SK-N-SH treated with all-trans-retinoic acid at 6 μM for 48 hours (cell line): ENCODE data around the gene CXCL17.

Source experiments
- ARNTL ChIP-seq: fragments of 450-650 bp; formaldehyde crosslinking; IDR thresholded peaks from 2 replicates; pipeline ENCODE4 v1.5.0; 2020; ENCODE audit warnings: low read depth, mild to moderate bottlenecking, moderate library complexity, borderline replicate concordance
- GLIS3 ChIP-seq: fragments of 250-450 bp; sonication (Bioruptor Pico); IDR thresholded peaks from 2 replicates; pipeline ENCODE4 v1.5.0; 2020; ENCODE audit warnings: mild to moderate bottlenecking, moderate library complexity
- OSR1 ChIP-seq: fragments of 250-450 bp; sonication (Bioruptor Pico); IDR thresholded peaks from 2 replicates; pipeline ENCODE4 v1.8.0; 2022; ENCODE audit warnings: moderate library complexity, mild to moderate bottlenecking, inconsistent platforms
- ZC3H10 ChIP-seq: fragments of 250-450 bp; sonication (Bioruptor Pico); IDR thresholded peaks from 2 replicates; pipeline ENCODE4 v1.5.1; 2021; ENCODE audit warnings: mild to moderate bottlenecking, moderate library complexity
- ZFP30 ChIP-seq: fragments of 450-650 bp; formaldehyde crosslinking; IDR thresholded peaks from 2 replicates; pipeline ENCODE4 v1.5.0; 2022; ENCODE audit warnings: mild to moderate bottlenecking, moderate library complexity
- TF ChIP-seq, protein P1 (sequence below): fragments of 250-450 bp; sonication (Bioruptor Pico); IDR thresholded peaks from 2 replicates; pipeline ENCODE4 v1.5.1; 2020; ENCODE audit warnings: low read depth, mild to moderate bottlenecking, moderate library complexity
- TF ChIP-seq, protein P2 (sequence below): fragments of 250-450 bp; sonication (Bioruptor Pico); IDR thresholded peaks from 2 replicates; pipeline ENCODE4 v1.5.1; 2021; ENCODE audit warnings: mild to moderate bottlenecking, moderate library complexity
- TF ChIP-seq, protein P3 (sequence below): fragments of 250-450 bp; sonication (Bioruptor Pico); IDR thresholded peaks from 2 replicates; pipeline ENCODE4 v1.5.0; 2020; ENCODE audit warnings: mild to moderate bottlenecking, moderate library complexity
- TF ChIP-seq, protein P4 (sequence below): fragments of 250-450 bp; sonication (Bioruptor Pico); IDR thresholded peaks from 2 replicates; pipeline ENCODE4 v1.8.0; 2021; ENCODE audit warnings: low read depth, mild to moderate bottlenecking, moderate library complexity, borderline replicate concordance

DNA sequence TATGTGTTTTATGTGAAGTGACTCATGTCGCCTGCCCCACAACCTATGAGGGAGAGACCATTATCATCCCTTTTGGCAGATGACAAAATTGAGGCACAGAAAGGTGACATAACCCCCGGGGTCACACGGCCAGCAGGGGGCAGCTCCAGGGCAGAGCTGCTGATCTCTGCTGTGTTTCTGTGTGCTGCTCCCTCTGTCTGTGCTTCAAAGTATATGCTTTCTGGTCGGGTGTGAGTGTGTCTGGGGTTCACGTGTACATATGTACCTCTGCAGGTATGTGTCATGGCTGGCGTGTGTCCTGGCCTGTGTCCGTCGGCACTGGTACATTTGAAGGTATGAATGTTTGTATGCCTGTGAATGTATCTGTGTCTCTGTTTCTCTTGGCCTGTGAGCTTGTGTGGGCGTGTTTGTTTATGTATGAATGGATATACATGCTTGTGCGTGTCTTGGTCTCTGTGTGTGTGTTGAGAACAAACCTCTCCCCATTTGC, 22.6 kb downstream of the CXCL17 start:
- TF ChIP-seq GLIS3 (CRISPR knock-in tag) = no peak
- TF ChIP-seq, protein P1, sequence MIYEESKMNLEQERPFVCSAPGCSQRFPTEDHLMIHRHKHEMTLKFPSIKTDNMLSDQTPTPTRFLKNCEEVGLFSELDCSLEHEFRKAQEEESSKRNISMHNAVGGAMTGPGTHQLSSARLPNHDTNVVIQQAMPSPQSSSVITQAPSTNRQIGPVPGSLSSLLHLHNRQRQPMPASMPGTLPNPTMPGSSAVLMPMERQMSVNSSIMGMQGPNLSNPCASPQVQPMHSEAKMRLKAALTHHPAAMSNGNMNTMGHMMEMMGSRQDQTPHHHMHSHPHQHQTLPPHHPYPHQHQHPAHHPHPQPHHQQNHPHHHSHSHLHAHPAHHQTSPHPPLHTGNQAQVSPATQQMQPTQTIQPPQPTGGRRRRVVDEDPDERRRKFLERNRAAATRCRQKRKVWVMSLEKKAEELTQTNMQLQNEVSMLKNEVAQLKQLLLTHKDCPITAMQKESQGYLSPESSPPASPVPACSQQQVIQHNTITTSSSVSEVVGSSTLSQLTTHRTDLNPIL (CRISPR knock-in tag) = no peak
- no peak for TF ChIP-seq ARNTL (CRISPR knock-in tag)
- TF ChIP-seq, protein P2, sequence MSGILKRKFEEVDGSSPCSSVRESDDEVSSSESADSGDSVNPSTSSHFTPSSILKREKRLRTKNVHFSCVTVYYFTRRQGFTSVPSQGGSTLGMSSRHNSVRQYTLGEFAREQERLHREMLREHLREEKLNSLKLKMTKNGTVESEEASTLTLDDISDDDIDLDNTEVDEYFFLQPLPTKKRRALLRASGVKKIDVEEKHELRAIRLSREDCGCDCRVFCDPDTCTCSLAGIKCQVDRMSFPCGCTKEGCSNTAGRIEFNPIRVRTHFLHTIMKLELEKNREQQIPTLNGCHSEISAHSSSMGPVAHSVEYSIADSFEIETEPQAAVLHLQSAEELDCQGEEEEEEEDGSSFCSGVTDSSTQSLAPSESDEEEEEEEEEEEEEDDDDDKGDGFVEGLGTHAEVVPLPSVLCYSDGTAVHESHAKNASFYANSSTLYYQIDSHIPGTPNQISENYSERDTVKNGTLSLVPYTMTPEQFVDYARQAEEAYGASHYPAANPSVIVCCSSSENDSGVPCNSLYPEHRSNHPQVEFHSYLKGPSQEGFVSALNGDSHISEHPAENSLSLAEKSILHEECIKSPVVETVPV (CRISPR knock-in tag) = no peak
- no peak for TF ChIP-seq ZFP30 (CRISPR knock-in tag)
- no peak for TF ChIP-seq OSR1 (CRISPR knock-in tag)
- TF ChIP-seq, protein P3, sequence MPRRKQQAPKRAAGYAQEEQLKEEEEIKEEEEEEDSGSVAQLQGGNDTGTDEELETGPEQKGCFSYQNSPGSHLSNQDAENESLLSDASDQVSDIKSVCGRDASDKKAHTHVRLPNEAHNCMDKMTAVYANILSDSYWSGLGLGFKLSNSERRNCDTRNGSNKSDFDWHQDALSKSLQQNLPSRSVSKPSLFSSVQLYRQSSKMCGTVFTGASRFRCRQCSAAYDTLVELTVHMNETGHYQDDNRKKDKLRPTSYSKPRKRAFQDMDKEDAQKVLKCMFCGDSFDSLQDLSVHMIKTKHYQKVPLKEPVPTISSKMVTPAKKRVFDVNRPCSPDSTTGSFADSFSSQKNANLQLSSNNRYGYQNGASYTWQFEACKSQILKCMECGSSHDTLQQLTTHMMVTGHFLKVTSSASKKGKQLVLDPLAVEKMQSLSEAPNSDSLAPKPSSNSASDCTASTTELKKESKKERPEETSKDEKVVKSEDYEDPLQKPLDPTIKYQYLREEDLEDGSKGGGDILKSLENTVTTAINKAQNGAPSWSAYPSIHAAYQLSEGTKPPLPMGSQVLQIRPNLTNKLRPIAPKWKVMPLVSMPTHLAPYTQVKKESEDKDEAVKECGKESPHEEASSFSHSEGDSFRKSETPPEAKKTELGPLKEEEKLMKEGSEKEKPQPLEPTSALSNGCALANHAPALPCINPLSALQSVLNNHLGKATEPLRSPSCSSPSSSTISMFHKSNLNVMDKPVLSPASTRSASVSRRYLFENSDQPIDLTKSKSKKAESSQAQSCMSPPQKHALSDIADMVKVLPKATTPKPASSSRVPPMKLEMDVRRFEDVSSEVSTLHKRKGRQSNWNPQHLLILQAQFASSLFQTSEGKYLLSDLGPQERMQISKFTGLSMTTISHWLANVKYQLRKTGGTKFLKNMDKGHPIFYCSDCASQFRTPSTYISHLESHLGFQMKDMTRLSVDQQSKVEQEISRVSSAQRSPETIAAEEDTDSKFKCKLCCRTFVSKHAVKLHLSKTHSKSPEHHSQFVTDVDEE (CRISPR knock-in tag) = no peak
- TF ChIP-seq, protein P4, sequence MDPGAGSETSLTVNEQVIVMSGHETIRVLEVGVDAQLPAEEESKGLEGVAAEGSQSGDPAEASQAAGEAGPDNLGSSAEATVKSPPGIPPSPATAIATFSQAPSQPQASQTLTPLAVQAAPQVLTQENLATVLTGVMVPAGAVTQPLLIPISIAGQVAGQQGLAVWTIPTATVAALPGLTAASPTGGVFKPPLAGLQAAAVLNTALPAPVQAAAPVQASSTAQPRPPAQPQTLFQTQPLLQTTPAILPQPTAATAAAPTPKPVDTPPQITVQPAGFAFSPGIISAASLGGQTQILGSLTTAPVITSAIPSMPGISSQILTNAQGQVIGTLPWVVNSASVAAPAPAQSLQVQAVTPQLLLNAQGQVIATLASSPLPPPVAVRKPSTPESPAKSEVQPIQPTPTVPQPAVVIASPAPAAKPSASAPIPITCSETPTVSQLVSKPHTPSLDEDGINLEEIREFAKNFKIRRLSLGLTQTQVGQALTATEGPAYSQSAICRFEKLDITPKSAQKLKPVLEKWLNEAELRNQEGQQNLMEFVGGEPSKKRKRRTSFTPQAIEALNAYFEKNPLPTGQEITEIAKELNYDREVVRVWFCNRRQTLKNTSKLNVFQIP = no peak
- no peak for TF ChIP-seq ZC3H10 (CRISPR knock-in tag)
